Spleen (tissue), 7 donors: ENCODE measurements around the gene MSANTD1.

ENCODE experiments used
- POLR2AphosphoS5 ChIP-seq, 3 donors: sonication (generic); formaldehyde crosslinking; IDR thresholded peaks; one replicate each; pipeline ENCODE4 v1.5.1; 2017; ENCODE audit warnings: antibody characterized with exemption in 3 of 3
- TF ChIP-seq, protein P1 (sequence below), 11 experiments: fragments of 200-600 bp in 7 of 11; fragments of 450-650 bp in 4 of 11; sonication (generic) in 4 of 11; IDR thresholded peaks in 8 of 11; conservative IDR thresholded peaks in 3 of 11; 1 replicate in 7 of 11; 2 replicates in 4 of 11; pipeline versions ENCODE4 v1.4.0 to v1.8.0; 2016 to 2021; ENCODE audit warnings: antibody characterized with exemption in 11 of 11, inconsistent platforms in 4 of 11, mild to moderate bottlenecking in 1 of 11
- donor health status: DM: no; HTN: no; CAD: no; lungs with moderate emphysema.
- donor health status: DM: no; HTN: no; CAD: no.
- donor health status: DM: no; HTN: no; CAD: no.

DNA sequence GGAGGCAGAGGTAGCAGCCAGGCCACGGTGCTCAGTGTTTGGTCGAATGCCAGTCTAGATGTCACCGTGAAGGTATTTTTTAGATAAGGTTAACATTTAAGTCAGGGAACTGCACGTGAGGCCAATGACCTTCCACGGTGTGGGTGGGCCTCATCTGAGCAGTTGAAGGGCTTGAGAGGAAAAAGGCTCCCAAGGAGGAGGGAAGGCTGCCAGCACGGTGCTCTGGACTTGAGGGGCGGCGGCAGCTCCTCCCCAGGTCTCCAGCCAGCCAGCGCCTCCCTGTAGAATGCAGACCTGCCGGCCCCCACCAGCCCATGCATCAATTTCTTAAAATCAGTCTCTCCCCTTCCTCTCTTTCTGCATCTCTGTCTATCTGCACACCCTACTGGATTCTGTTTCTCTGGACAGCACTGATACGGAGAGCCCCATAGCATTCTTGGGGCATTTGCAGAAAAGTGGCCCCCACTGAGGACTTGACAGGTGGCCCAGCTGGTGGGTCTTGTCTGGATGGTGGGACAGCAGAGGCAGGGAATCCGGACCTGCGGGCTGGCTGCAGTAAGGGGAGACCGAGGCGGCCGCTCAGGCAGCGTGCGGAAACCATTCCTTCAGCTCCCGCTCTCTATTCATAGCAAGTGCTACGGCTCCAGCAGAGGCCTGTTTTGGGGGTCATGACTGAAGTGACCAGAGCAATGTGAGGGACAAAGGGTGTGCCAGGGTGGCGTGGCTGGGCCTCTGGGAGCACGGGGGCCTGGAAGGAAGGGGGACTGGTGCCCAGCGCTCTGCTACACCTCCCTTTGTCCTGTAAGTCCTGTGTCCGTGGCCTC lies 36.0 kb downstream of the MSANTD1 start:
- TF ChIP-seq, protein P1, sequence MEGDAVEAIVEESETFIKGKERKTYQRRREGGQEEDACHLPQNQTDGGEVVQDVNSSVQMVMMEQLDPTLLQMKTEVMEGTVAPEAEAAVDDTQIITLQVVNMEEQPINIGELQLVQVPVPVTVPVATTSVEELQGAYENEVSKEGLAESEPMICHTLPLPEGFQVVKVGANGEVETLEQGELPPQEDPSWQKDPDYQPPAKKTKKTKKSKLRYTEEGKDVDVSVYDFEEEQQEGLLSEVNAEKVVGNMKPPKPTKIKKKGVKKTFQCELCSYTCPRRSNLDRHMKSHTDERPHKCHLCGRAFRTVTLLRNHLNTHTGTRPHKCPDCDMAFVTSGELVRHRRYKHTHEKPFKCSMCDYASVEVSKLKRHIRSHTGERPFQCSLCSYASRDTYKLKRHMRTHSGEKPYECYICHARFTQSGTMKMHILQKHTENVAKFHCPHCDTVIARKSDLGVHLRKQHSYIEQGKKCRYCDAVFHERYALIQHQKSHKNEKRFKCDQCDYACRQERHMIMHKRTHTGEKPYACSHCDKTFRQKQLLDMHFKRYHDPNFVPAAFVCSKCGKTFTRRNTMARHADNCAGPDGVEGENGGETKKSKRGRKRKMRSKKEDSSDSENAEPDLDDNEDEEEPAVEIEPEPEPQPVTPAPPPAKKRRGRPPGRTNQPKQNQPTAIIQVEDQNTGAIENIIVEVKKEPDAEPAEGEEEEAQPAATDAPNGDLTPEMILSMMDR (IDR thresholded peaks at IDR 0.05 in 8 of 11, conservative IDR thresholded peaks at IDR 0.05 in 3 of 11): no peak
- TF ChIP-seq POLR2AphosphoS5 (IDR thresholded peaks at IDR 0.05): no peak
